ENCODE data around the gene ACKR3. TPM values are rescaled to one million over a fixed set of nuclear protein-coding genes. Genes with fewer than 3 reads are reported as not detected.

The ACKR3 gene
- total RNA-seq, 1 experiment from 2014 or later = not detected

DNA sequence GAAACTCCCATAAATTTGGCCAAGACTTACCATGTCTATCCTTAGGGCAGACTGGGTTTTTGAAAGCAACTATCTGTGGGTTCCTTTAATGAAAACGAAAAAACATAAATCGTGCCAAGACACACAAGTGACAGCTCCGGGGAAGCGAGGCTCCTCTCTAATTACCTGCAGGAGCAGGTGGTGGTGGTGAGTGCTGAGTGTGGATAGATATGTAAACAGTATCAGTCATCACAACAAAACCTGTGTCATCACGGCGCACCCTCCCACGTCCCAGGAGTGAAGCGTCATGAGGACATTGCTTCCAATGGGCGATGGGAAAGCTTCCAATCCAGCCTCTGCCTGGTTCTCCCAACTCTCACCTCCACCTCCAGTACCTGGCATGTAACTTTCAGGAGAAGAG is 31.3 kb downstream of the ACKR3 start:
- H3K9me3 ChIP-seq (ENCODE audit: control insufficient read depth, insufficient read depth, low read depth, low read length) = no peaks in the 10 kb centered on the region
- H3K4me1 ChIP-seq (ENCODE audit: control insufficient read depth, insufficient read depth, low read length) = no peaks in the 10 kb centered on the region
- ChIA-PET CTCF (no interaction called here), POLR2A (no interaction called here)
- intact Hi-C loops (cut with micrococcal nuclease; ENCODE audit: unreplicated experiment) = no loop called here
- no peak overlapping the region for H3K4me3 ChIP-seq (ENCODE audit: low read depth in 2 of 2, low read length in 2 of 2)
- no peaks in the 10 kb centered on the region for H3K36me3 ChIP-seq (ENCODE audit: control insufficient read depth, insufficient read depth, low read length)
- no peak for TF ChIP-seq CTCF (IDR thresholded peaks at IDR 0.05)
- TF ChIP-seq TCF7L2 (IDR thresholded peaks at IDR 0.05; ENCODE audit: low read depth, low read length) = no peak
- TF ChIP-seq, protein P1, sequence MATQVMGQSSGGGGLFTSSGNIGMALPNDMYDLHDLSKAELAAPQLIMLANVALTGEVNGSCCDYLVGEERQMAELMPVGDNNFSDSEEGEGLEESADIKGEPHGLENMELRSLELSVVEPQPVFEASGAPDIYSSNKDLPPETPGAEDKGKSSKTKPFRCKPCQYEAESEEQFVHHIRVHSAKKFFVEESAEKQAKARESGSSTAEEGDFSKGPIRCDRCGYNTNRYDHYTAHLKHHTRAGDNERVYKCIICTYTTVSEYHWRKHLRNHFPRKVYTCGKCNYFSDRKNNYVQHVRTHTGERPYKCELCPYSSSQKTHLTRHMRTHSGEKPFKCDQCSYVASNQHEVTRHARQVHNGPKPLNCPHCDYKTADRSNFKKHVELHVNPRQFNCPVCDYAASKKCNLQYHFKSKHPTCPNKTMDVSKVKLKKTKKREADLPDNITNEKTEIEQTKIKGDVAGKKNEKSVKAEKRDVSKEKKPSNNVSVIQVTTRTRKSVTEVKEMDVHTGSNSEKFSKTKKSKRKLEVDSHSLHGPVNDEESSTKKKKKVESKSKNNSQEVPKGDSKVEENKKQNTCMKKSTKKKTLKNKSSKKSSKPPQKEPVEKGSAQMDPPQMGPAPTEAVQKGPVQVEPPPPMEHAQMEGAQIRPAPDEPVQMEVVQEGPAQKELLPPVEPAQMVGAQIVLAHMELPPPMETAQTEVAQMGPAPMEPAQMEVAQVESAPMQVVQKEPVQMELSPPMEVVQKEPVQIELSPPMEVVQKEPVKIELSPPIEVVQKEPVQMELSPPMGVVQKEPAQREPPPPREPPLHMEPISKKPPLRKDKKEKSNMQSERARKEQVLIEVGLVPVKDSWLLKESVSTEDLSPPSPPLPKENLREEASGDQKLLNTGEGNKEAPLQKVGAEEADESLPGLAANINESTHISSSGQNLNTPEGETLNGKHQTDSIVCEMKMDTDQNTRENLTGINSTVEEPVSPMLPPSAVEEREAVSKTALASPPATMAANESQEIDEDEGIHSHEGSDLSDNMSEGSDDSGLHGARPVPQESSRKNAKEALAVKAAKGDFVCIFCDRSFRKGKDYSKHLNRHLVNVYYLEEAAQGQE (IDR thresholded peaks at IDR 0.05; ENCODE audit: insufficient read depth in 1 of 2, low read depth in 2 of 2, low read length in 1 of 2) = no peak
- no peak for TF ChIP-seq POLR2AphosphoS5 (IDR thresholded peaks at IDR 0.05; ENCODE audit: low read depth, low read length)
- TF ChIP-seq SIN3A (IDR thresholded peaks at IDR 0.05; ENCODE audit: borderline replicate concordance, insufficient read depth, low read depth, low read length) = no peak
- no peak overlapping the region for H3K27ac ChIP-seq (ENCODE audit: low read length)
- no peak for DNase-seq (ENCODE audit: low read depth, low spot score)
- in situ Hi-C loops (cut with HindIII; ENCODE audit: low pct_unique_long_range_greater_than_20kb, low sequenced_read_pairs) = no loop called here
- H3K27me3 ChIP-seq (ENCODE audit: control insufficient read depth, insufficient read depth, low read length) = peaks cover 13% of the 10 kb centered on the region
- ATAC-seq = no peak
- no TSS peak for BruUV-seq (replicated peaks)

DNA sequence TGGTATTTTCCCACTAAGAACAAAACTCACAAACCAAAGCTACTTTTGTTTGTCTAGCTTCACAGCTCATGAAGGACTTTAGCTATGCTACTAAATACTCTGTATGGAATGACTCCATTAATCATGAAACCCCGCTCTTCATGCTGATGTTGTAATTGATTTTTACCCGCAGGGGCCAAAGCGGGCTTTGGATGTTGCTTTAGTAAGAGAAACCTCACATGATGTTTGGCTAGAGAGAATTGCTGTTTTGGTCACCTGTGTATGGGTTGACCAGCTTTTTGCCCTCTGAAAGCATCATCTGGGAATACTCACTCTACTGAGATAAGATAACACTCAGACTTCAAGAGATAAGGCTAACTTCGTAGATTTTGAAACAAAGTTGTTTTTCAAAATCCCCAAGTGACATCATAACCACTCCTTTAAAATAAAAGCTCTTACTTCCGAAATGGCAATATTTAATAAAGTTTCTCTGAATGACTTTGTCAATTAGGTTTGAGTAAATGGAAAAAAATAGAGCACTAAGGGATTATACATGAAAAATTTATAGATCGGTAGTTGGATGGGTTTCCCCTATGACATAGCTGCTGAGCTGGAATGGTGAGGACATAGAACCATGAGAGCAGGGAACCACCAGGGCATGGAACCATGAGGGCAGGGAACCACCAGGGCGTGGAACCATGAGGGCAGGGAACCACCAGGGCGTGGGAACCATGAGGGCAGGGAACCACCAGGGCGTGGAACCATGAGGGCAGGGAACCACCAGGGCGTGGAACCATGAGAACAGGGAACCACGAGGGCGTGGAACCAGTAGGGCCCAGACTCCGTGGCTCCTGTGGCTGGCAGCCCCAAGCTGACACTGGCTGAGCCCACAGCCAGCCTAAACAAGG is 31.9 kb downstream of the ACKR3 start:
- no peak overlapping the region for H3K27ac ChIP-seq (ENCODE audit: low read length)
- CTCF ChIA-PET = no interaction called here

More for the DNA sequence above, 31.9 kb downstream of the ACKR3 start:
- no TSS peak for BruUV-seq (replicated peaks)
- no peak for ATAC-seq
- intact Hi-C loops (cut with micrococcal nuclease; ENCODE audit: unreplicated experiment) (no loop called here), in situ Hi-C loops (cut with HindIII; ENCODE audit: low pct_unique_long_range_greater_than_20kb, low sequenced_read_pairs) (no loop called here)
- Histone ChIP-seq H3K4me3 (ENCODE audit: low read depth in 2 of 2, low read length in 2 of 2) (no peak overlapping the region), H3K27me3 (ENCODE audit: control insufficient read depth, insufficient read depth, low read length) (peaks cover 13% of the 10 kb centered on the region), H3K36me3 (ENCODE audit: control insufficient read depth, insufficient read depth, low read length) (no peaks in the 10 kb centered on the region), H3K9me3 (ENCODE audit: control insufficient read depth, insufficient read depth, low read depth, low read length) (no peaks in the 10 kb centered on the region), H3K4me1 (ENCODE audit: control insufficient read depth, insufficient read depth, low read length) (no peaks in the 10 kb centered on the region)
- TF ChIP-seq, protein P1 (IDR thresholded peaks at IDR 0.05; ENCODE audit: insufficient read depth in 1 of 2, low read depth in 2 of 2, low read length in 1 of 2) = no peak
- no peak for TF ChIP-seq TCF7L2 (IDR thresholded peaks at IDR 0.05; ENCODE audit: low read depth, low read length)
- no peak for TF ChIP-seq CTCF (IDR thresholded peaks at IDR 0.05)
- no peak for TF ChIP-seq SIN3A (IDR thresholded peaks at IDR 0.05; ENCODE audit: borderline replicate concordance, insufficient read depth, low read depth, low read length)
- TF ChIP-seq POLR2AphosphoS5 (IDR thresholded peaks at IDR 0.05; ENCODE audit: low read depth, low read length) = no peak
- no peak for DNase-seq (ENCODE audit: low read depth, low spot score)
- POLR2A ChIA-PET = no interaction called here
